Amniotic stem cell (primary cell): ENCODE data around the gene C11orf24.
"Not testable (repeated sequence)": the region's sequence is repeated elsewhere in the genome, so short reads cannot be mapped to it uniquely, and the experiment has no call there.

Experiments
- DNase-seq: peaks from one replicate; lab custom pipeline; 2025; lab: John Stamatoyannopoulos, UW

Gene C11orf24

DNA sequence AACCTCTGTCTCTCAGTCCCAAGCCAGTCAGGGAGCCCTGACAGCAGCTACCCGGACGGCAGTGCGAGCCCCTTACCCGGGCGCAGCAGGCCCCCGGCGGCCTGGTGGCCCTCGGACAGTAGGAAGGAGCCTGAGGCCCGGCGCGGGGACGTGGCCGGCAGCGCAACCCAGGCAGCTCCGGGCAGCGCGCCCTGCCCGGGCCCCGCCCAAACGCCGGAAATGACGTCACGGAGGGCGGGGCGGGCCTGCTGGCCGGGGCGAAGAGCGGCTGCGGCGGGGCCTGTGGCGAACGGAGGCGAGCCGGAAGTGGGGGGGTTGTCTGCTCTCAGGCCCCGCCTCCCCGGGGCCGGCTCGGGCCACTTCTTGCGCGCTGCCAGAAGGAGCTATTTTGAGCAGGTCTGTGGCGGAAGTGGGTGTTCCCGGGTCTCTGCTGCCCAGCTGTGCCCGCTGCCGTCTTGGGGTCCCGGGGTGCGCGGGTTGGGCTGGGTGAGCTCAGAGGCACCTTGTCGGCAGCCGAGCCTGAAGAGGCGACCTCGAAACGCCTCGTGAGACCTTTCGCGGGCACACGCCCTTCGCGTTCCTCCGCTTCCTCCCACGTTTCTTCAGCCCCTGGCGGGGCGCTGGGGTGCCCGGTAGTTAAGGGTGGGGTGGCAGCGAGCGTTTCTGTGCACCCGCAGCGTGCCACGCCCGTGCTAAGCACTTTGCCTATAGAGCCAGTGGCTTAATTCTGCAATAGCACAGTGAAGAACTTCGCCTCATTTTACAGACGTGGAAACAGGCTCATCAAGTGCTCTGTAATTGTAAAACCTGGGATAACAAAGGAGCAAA is at the start of gene C11orf24:
Gene C11orf24 (minus strand): TSS at position 193 of the 828 bp plus-strand sequence. CDS start 8,206 bp downstream, outside the sequence.
- peak; percentile 85 for DNase-seq

DNA sequence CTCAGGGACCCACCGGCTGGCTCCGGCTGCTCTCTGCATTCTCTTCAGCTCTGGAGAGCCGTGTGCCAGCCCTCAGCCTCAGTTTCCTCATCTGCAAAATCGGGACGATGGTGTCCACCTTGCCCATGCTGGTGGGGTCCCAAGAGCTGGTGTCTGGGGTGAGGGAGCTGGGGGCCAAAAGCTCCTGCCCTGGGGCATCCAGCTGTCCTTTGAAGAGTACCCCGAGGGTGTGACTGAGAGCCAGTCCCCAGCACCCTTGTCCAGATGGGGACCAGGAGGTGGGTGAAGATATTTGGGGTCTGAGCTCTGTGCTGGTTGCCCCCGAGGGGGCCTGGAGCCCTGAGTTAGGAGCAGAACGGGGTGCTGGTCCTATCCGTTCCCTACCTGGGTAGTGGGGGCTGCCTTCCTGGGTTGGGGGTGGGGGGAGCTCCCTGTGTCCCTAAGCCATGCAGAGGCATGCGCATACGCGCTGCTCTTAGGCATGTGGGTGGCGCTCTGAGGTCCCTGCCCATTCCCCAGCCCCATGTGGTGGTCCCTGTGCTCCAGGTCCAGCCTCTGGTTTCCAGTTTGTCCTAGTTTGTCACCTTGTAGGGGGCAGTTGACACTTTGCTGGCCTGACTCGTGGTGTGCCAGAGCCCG is 45.5 kb upstream of the C11orf24 start:
- DNase-seq: no peak

DNA sequence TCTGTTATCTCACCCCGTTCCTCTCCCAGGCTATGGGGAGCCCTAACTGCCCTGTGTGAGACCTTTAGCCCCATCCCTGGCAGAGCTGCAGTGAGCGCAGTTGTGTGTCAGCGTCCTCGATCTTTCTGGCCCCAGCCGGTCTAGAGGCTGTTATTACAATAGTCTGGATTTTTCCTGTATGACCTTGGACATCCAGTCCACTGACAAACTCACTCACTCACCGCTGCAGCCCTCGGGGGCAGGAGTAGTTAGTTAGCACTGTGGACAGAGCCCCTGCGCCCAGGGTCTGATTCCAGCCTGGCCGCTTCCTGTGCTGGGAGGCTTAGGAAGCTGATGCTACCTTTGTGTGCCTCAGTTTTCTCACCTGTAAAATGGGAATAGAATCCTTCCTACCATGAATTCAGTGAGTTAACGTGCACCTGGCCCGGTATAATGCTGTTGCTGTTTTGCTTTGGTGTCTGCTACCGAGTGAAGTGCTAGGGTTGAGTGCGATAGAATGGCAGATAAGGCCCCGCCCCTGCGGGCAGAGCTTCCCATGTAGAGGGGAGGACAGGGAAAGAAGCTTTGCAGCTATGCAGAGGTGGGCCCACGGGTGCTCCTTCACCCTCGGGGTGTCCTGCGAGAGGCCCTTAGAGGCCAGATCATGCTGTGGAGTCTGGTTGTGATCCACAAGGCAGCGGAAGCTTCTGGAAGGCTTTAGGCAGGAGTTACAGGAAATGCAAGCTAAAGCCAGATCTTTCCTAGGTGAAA is 43.6 kb upstream of the C11orf24 start:
- DNase-seq: no peak

DNA sequence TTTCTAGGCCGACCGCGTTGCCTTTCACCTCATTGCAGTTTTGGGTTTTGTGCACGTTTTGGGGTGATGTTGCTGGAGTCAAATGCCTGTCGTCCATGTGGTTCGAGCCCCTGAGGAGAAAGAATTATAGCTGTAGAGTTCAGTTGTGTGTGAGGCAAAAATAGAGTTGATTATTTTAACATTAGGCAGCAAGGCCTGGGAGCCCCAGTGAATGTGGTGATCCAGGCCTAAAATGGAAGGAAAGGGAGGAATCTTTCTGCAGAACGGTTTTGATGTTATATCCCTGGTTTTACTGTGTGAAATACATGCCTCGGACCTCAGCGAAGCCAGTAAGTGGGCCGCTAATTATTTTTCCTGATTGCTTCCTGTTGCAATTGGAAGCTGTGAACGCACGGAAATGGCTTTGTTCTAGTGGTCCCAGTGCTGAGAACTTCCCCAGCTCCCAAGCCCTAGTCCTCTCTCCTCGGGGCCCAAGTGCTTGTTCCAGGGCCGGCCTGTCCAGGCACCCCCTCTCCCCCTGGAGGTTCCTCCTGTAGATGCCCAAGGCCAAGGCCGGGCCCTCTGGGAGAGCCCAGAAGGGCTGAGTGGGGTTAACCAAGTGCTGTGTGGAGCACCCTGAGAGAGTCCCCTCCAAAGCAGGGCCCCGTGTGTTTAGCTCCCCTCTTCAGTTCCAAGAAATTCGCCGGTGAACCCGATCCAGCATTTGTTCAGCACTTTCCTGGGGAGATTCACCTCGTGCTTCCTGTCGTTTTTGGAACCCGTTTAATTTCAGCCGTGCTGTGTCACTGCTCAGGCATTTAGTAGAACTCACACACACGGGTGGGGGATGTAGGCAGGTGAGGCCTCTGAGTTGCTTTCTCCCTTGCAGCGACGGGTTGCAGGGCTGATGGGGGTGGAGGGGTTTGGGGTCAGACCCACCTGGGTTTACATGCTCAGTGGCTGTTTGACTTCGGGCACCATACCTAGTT is 42.7 kb upstream of the C11orf24 start:
- no peak for DNase-seq

DNA sequence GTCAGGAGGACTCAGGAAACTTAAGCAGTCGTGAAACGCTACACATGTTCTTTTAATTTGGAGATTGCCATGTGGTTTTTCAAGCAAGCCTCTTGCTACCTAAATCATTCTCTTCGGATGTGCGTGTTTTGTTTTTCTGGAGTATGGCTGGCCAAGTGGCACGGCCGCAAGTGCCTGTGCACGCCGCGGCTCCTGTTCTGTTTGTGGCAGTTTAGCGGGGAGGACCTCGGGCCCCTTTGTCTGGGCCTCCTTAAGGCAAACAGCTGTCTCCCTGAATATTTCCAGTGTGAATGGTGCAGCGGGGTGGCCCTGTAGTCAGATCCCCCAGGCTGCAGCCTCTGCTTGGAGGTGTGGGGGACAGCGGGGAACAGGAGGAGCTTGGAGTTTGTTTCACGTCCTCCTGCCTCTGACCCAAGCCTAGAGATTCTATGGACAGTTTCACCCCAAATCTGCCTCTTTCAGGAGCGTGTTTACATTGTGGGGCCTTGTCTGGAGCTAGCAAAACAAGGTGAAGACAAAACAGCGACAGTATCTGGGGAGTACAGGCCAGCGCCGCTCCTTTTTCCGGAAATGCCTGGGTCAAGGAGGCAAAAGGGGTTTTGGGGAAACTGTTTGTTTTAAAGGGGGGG is 41.9 kb upstream of the C11orf24 start:
- DNase-seq: no peak

DNA sequence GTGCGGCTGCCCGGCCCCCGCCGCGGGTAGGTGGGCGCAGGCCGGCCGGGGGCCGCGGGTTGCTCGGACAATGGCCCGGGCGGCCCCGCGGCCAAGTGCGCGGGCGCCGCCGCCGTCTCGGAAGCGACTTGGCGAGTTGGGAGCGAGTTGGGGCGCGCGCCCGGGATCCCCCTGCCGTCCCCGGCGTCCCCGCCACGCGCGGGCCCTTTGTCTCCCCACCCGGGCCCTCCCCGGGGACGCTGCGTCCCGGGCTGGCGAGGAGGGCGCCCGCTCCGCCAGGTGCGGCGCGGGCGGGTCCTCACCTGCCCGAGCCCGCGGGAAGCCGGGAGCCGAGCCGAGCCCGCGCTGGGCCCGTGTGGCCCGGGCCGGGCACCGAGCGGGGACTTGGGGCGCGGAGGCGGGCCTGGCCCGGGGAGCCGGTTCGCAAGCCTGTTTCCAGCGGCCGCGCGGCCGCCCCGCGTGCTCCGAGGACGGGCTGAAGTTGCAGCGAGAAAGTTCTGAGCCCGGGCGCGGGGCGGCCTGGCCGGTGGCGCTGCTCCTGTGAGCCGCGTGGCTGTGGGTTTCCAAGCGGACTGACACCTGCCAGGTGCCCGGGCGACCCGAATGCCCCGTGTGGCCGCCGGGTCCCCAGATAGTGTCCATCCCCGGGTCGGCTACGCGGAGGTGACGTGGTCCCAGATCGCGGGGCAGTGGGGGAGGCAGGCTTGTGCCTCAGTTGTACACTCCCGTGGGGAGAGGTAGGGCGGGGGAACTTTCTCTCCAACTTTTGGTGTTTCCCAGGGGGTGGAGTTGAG is 41.2 kb upstream of the C11orf24 start:
- DNase-seq: no peak

DNA sequence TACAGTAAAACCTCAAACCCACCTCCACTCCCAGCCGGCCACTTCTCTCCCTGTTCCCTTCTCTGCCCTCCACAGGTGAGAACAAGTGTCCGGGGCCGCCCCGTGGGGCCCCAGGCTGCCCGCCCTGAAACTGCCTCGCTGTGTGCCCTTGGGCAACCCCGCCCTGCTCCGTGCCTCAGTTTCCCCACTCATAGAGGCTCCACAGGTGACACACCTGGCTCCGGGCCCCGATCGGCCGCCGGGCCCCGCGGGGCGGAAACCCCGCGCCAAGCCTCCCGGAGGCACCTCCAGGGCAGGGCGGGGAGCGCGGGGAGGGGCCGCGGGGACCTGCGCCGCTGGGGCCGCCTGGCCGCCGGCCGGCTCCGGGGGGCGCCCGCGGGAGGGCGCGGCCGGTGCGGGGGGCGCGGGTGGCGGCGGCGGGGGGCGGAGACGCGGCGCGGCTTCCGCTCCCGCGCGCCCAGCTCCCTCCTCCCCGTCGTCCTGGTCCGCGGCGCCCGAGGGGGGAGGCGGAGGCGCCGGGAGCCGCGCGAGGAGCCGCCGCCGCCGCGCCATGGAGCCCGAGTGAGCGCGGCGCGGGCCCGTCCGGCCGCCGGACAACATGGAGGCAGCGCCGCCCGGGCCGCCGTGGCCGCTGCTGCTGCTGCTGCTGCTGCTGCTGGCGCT is 40.5 kb upstream of the C11orf24 start, which contains the start of gene LRP5:
Gene LRP5 (plus strand): TSS at position 475 of the 663 bp plus-strand sequence. CDS start 124 bp downstream, at position 599.
- no peak for DNase-seq

DNA sequence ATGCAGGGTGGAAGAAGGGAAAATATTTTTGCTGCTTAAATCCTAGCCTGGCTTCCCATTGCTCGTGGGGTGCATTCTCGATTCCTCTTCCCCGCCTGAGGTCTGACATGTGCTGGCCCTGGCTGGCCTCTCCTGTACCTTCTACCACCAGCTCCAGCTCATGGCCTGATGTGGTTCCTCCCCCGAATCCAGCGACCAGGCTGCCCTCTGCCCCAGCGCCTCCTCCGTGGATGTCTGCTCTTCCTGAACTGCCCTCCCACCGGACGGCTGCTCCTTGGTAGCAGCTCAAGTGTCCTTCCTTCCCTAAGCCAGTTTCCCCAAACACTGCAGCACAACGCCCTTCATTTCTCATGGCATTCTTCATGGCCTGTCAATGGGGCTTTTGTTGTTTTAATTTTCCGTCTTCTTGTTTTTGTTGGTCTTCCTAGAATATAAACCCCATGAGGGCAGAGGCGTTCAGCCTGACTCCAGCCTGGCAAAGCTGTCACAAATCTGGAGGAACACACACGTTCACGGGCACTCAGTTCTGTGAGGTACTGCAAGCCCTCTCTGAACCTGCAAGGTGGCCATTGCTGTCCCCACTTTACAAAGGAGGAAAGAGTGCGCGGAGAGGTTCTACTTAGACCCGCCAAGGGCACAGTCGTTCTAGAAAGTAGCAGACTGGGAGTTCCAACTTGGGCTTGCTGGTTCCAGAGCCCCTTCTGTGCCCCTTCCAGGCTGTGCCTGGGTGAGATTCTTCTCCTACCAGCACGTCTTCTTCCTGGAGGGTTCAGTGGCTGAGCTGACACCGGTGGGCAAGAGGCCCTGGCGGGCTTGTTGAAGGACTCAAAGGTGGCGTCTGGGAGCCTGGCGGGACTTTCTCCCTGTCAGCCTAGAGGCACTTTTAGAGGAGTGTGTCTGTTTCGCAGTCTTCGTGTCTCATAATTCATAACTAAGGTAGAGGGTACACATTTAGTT is 39.7 kb upstream of the C11orf24 start:
- no peak for DNase-seq

DNA sequence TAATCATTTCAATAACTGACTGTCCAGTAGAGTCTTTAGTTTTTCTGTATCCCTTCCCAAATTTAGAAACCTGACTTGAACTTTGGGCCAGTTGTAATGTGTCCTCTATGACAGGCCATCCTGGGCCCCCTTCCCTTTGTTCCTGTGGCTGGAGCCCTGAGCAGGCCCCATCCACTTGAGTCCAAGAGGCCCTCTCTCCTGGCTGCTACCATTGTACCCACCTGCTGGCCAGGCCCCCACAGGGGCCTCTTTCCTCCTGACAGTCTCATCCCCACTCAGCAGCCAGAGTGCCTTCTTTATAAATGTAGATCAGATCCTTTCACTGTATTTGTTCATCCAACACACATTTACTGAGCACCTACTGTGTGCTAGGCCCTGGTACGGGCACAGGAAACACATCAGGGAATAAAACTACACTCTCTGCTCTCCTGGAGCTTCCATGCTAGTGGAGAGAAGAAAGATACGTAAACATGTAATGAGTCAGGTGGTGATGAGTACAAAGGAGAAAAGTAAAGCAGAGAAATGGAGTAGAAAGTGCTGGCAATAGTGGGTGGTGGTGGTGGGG is 37.9 kb upstream of the C11orf24 start:
- DNase-seq: no peak

DNA sequence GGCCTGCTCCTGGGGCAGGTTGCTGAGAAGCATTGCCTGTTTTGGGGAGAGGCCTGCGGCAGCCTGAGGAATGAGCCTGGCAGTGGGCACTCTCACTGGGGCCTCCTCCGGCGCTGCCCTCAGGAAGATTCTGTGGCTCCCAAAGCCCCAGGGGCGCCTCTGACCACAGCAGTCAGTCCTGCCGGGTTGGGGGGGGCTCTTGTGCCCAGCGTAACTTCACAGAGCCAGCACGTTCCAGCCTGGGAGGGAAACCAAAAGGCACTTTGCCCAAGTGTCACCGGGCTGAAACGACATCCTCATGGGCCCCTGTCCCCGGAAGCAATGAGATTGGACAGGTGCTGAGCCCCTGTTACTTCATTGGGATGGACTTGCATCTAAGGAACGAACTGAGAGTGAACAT is 36.3 kb upstream of the C11orf24 start:
- no peak for DNase-seq

DNA sequence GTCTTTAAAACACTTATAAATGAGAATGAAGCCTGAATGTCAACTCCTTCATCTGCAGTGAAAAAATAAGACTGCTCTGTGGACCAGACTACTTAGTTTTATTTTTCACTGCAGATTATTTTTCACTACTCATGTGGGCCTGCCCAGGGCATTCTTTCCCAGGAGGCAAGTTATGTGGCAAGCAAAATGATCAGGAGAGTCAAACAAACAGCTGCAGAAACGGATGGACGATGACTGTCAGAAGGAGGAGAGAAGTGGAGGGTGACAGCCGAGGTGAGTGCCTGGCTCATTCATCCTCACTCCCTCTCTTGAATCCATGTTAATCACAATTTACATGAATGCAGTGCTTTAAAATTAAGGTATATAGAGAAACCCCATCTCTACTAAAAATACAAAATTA is 34.9 kb upstream of the C11orf24 start:
- no peak for DNase-seq

DNA sequence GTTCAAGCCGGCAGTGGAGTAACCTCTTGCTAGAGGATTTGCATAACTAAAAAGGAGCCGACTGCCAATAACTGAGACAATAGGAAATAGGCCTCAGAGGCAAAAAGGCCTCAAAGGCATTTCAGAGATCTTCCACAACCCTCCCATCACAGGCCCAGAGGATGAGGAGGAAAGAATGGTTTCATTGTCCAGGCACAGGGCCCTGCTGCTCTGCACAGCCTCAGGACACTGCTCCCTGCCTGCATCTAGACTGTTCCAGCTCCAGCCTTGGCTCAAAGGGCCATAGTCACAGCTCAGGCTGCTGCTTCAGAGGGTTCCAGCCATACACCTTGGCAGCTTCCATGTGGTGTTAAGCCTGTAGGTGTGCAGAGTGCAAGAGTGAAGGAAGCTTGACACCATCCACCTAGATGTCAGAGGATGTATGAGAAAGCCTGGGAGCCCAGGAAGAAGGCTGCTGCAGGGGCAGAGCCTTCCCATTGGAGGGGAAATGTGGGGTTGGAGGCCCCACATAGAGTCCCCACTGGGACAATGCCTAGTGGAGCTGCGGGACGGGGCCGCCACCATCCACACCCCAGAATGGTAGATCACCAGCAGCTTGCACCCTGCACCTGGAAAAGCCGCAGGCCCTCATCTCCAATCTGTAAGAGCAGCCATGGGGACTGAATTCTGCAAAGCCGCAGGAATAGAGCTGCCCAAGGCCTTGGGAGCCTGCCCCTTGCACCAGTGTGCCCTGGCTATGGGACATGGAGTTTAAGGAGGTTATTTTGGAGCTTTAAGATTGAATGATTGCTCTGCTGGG is 32.4 kb upstream of the C11orf24 start:
- no peak for DNase-seq

DNA sequence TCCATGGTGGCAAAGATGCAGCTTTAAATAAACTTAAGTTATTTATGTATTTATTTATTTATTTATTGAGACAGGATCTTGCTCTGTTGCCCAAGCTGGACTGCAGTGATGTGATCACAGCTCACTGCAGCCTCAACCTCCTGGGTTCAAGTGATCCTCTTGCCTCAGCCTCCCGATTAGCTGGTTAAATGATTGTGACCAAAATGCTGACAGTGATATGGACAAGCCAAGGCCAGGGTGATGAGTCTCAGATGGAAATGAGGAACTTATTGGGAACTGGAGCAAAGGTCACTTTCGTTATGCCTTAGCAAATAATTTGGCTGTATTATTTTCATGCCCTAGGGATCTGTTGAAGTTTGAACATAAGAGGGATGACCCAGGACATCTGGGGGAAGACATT is 31.3 kb upstream of the C11orf24 start:
- no peak for DNase-seq

DNA sequence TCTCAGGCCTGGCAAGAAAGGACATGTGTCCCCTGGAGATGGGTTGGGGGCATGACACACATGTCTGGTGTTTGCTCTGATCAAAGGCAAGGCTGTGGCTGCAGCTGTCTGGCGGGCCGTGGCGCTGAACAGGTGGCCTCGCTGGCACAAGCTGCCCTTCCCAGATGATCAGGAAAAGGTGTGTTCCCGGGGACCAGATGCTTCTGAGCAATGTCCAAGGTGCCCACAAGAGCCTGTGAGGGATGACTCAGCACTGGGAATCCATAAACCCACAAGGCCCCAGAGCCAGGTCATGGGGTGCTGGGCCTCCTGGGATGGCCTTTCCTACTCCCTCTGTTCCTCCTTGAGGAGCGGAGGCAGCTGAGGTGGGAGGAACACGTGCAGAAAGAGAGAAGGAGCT is 30.9 kb upstream of the C11orf24 start:
- no peak for DNase-seq

DNA sequence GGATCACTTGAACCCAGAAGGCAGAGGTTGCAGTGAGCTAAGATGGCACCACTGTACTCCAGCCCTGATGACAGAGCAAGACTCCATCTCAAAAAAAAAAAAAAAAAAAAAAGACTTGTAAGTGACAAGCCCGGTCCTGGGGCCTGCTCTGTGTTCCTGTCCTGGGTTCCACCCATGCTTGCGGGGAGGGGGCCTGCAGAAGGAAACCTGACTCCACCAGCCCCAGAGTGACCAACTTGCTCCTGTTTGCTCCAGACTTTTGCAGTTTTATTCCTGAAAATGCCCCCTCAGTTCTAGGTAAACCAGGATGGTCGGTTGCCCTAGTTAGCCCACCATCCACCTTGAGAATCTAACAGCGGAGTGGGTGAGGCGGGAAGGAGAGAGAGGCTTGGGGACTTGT is 30.5 kb upstream of the C11orf24 start:
- DNase-seq: no peak

DNA sequence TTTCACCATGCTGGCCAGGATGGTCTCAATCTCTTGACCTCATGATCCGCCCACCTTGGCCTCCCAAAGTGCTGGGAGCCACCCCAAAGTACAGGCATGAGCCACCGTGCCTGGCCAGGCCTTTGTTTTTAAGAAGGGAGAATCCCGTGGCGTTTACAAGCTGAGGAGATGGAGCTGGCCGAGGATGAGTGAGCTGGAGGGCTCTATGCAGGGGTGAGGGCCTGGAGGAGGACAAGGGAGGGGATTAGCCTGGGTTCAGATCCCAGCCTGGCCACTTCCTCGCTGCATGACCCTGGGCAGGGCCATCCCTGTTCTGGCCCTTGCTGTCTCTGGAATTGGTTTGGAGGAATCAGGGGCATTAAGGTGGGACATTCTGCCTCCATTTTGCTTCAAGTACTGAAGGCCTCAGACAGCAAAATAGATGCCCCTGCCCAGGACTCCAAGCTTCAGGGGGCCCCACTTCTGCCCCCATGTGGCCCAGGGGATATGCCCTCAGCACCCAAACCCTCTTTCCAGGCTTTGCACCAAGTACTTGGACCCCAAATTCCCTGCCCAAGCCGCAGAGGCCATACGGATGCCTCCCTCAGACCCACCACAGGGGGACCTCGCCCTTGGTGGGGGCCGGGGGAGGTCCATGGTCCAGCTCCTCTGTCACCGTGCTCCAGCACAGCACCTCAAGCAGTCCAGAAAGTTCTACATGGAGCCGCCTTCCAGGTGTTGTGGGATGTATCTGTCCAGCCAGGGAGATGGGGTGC is 28.5 kb upstream of the C11orf24 start:
- DNase-seq: no peak

DNA sequence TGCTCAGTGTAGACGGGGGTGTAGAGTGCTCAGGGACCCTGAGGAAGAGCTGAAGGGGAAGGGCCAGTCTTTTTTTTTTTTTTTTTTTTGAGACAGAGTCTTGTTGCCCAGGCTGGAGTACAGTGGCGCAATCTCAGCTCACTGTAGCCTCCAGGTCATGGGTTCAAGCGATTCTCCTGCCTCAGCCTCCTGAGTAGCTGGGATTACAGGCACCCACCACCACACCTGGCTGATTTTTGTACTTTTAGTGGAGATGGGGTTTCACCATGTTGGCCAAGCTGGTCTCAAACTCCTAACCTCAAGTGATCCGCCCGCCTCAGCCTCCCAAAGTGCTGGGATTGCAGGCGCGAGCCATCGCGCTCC is 27.7 kb upstream of the C11orf24 start:
- DNase-seq: not testable (repeated sequence)
